HG03565 (cell line): ENCODE results near the gene MED6.

Source experiments
- ATAC-seq: cut with Tn5 transposase; IDR thresholded peaks from one replicate; pipeline ENCODE4 v1.9.1; 2021; ENCODE audit warnings: mild to moderate bottlenecking, moderate library complexity; ENCODE audit not compliant: unreplicated experiment

The MED6 gene

DNA sequence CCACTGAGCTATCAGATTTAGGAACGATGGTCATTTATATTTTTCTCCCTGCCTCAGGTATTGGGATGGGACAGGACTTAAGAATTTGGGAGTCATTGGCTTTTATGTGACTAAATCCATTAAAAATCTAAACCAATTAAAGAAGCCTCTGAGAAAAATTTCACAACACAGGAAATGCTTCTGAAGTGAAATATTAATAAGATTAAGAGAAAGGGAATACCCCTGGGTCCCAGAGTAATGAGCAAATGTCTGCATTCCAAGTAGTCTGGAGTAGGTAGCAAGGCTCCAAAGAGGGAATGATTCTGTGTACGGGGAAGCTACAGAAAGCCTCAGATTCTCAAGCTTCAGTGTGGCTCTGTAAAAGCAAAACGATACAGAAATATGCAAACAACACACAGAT, 707 bp upstream of the MED6 start:
- no peak for ATAC-seq

DNA sequence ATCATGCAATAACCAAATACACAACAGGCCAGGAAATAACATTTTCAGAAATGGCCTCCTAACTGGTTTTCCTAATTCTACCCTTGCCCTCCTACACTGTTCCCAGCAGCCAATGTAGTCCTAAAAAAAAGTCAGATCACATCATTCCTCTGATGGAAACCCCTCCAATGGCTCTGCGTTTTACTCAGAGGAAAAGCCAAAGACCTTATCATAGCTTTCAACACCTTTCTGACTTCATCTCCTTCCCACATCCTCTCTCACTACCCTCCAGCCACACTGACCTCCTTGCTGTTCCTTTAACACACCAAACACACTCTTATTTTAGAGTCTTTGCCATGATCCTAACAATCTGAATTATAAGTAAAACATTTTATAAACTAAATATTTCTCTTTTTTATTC, 1.1 kb downstream of the MED6 start:
- ATAC-seq: no peak

DNA sequence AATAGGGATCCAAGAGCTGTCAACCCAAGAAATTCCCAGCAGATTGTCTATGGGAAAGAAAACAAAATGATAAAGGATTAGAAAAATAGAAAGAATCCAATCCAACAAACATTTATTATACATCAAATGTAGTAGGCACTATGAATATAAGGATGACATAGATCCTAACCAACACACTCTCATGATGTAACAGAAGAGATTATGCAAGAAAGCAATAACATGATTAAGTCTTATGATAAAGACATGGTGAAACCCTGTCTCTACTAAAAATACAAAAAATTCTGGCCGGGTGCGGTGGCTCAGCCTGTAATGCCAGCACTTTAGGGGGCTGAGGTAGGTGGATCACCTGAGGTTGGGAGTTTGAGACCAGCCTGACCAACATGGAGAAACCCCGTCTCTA, 2.7 kb downstream of the MED6 start:
- ATAC-seq: no peak

DNA sequence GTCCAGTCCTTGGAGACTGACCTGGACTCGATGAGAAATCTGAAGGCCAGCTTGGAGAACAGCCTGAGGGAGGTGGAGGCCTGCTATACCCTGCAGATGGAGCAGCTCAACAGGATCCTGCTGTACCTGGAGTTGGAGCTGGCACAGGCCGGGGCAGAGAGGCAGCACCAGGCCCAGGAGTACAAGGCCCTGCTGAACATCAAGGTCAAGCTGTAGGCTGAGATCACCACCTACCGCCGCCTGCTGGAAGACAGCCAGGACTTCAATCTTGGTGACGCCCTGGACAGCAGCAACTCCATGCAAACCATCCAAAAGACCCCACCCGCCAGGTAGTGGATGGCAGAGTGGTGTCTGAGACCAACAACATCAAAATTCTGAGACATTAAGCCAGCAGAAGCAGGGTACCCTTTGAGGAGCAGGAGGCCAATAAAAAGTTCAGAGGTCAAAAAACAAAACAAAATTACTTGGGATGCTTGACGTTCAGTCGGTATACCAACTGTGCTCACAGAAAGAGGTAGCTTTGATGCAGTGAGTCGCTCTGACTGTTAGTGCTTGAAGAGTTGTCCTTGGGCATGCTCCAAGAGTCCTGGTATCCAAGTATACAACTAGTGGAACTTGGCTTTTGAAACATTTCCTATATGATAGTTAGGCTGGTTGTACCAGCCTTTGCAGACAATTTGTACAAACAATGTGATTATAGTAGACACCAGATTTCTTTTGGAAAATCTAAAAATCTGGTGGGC, 4.8 kb downstream of the MED6 start:
- no peak for ATAC-seq

GRCh38 chr14:70594461-70594860, 6.0 kb downstream of the MED6 start:
- no peak for ATAC-seq

- ATAC-seq: no peak
Observed at GRCh38 chr14:70585231-70585630, 15.2 kb downstream of the MED6 start.

- no peak for ATAC-seq
Observed at GRCh38 chr14:70576891-70577290, 23.6 kb downstream of the MED6 start.

- no peak for ATAC-seq
Observed at GRCh38 chr14:70573050-70573449, 27.4 kb downstream of the MED6 start.

GRCh38 chr14:70571139-70571538, 29.3 kb downstream of the MED6 start:
- no peak for ATAC-seq

DNA sequence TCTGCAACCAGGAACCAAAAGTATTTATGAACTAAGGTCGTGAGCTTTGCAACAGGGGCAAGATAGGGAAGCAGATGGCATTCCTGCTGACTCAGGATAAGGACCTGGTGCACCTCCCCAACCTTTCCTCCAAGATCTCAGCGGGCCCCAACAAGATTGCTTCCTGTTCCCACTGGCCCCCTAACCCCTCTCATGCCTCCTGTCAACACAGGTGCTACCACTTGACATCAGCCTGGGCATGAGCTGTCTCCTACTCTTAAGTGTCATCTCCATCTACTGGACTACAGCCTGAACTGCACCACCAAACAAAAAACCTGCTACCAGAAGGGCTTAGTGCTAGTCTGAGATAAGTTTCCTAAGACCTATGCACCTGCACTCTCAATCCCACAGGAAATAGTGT, 32.7 kb downstream of the MED6 start:
- ATAC-seq: no peak

- no peak for ATAC-seq
Observed at GRCh38 chr14:70563869-70564268, 36.6 kb downstream of the MED6 start.

DNA sequence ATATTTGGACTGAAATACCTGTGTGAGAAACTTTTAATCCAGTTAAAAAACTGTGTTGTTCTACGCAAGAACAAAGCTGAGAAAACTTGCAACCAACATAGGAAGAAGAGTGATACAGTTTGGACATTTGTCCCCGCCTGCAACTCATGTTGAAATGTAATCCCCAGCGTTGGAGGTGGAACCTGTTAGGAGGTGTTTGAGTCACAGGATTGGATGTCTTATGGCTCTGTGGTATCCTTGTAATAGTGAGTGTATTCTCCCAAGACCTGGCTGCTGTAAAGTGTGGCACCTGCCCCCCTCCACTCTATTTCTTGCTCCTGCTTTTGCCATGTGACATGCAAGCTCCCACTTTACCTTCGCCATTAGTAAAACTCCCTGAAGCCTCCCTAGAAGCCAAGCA, 37.0 kb downstream of the MED6 start:
- ATAC-seq: no peak

GRCh38 chr14:70558356-70558755, 42.1 kb downstream of the MED6 start:
- no peak for ATAC-seq

DNA sequence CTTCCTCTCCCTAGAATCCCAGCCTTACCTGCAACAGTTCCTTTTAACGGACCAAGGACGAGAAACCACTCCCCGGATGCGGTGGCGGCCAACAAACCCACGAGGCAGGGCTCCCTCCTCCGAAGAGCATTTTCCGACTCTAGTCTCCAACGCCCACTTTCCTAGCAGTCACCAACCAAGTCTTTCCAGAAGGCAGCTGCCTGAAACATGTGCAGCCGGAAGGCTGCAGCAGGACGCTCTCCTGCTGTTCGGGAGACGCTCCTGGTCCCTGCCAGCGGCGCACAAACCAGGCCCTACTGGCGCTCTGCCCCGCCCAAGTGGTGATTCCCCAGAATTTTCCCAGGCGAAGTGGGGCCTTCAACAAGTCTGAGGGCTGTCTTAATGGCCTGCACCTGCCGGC, 44.6 kb downstream of the MED6 start:
- ATAC-seq: no peak

DNA sequence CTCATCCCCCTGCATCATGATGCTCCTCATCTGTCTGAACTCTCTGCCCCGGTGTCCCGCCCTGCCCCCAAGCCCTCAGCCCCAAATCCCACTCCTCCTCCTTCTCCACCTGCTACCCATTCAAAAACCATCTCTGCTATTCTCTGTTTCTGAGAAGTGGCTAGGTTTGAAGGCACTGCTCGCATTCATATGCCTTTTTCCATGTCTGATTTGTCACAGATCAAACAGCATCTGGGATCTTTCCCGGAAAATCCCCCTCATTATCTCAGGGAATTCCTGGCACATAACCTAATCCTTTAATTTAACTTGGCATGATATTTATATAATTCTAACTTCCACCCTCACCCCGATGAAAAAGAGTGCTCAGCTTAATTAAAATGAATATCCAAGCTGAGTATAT, 62.4 kb downstream of the MED6 start:
- ATAC-seq: no peak

DNA sequence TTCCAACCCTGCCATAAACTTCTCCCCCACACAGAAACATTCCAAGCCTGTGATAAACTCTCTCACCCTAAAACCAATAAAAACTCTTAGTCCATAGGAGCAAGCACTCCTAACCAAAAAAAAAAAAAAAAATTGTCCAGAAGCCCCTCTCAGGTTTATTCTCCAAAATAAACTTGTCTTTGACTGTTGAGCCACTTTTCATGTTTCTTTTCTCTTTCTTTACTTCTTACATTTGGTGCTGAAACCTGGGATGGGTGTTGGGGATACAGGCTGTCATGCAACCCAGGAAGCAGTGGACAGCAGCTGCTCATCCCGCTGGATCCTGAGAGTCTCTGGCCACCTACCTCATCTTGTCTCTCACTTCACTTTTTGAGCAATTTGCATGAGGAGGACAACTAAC, 63.6 kb downstream of the MED6 start:
- no peak for ATAC-seq

GRCh38 chr14:70534904-70535303, 65.6 kb downstream of the MED6 start, which contains the start of gene ADAM20:
Gene ADAM20, minus strand, starts transcription at chr14:70535004. Its CDS starts 10,247 bp downstream, at chr14:70524757.
- no peak for ATAC-seq
